Left ventricle myocardium inferior (tissue), 1 donor: ENCODE measurements around the gene ST6GALNAC3. TPM values are rescaled to one million over a fixed set of nuclear protein-coding genes. Genes with fewer than 3 reads are reported as not detected.

Experiments used
- DNase-seq: peaks from one replicate; pipeline ENCODE4 v3.0.0-alpha.2; 2020
- H3K27ac ChIP-seq: fragments of 200-600 bp; replicated peaks from 2 replicates; pipeline ENCODE4 v1.8.0; 2021
- H3K27me3 ChIP-seq: fragments of 200-600 bp; 2 replicates; pipeline ENCODE4 v1.8.0; 2021; ENCODE audit warnings: low read depth
- H3K36me3 ChIP-seq: fragments of 200-600 bp; 2 replicates; pipeline ENCODE4 v1.8.0; 2021
- H3K4me1 ChIP-seq: fragments of 200-600 bp; 2 replicates; pipeline ENCODE4 v1.8.0; 2021
- H3K4me3 ChIP-seq: fragments of 200-600 bp; 2 replicates; pipeline ENCODE4 v1.8.0; 2021; ENCODE audit warnings: mild to moderate bottlenecking, moderate library complexity
- H3K9me3 ChIP-seq: fragments of 200-600 bp; replicated peaks from 2 replicates; pipeline ENCODE4 v1.8.0; 2021
- CTCF ChIP-seq: fragments of 200-600 bp; IDR thresholded peaks from 2 replicates; pipeline ENCODE4 v1.8.0; 2021; ENCODE audit warnings: antibody characterized with exemption, mild to moderate bottlenecking, borderline replicate concordance
- intact Hi-C: fragments of 100-400 bp; cut with micrococcal nuclease; formaldehyde crosslinking; loops from one replicate; pipeline ENCODE4 v1.11.0; 2022
- total RNA-seq: library from RNA; stranded (reverse); fragmentation: NEBNext Ultra II Directional; extraction: Animal tissue kit (Norgen Biotek cat#: 25700); gene quantifications from one replicate; pipeline ENCODE4 v1.2.1, GENCODE V29; 2021
- donor health status: DM: no; HTN: yes; CAD: no; lungs with severe emphysema.

ST6GALNAC3 gene
- total RNA-seq, 1 donor from 2014 or later, result 4.5 TPM

GRCh38 chr1:76154206-76154956, 79.8 kb downstream of the ST6GALNAC3 start:
- peaks cover under 1% of the 10 kb centered on the region for H3K27me3 ChIP-seq
- H3K27ac ChIP-seq, result peak overlapping the region; percentile 69
- no peaks in the 10 kb centered on the region for H3K9me3 ChIP-seq
- no peaks in the 10 kb centered on the region for H3K36me3 ChIP-seq
- peak; percentile 62 for DNase-seq
- peak; percentile 97 for TF ChIP-seq CTCF
- H3K4me3 ChIP-seq, result peak overlapping the region; percentile 55
- intact Hi-C loops, result loop anchor here (10.0 kb wide), 1 partner anchor 970 kb away; no protein-coding TSS in a partner anchor
- peaks cover 29% of the 10 kb centered on the region for H3K4me1 ChIP-seq

- Histone ChIP-seq H3K36me3 (no peaks in the 10 kb centered on the region), H3K4me3 (no peak overlapping the region), H3K27me3 (no peaks in the 10 kb centered on the region), H3K9me3 (no peaks in the 10 kb centered on the region), H3K27ac (no peak overlapping the region), H3K4me1 (peaks cover 16% of the 10 kb centered on the region)
- intact Hi-C loops, result loop anchor here (10.0 kb wide), 1 partner anchor 968 kb away; no protein-coding TSS in a partner anchor
- DNase-seq, result no peak
- no peak for TF ChIP-seq CTCF
These were observed 82.4 kb downstream of the ST6GALNAC3 start for GRCh38 chr1:76156987-76157386.

GRCh38 chr1:76158126-76158525, 83.6 kb downstream of the ST6GALNAC3 start:
- Histone ChIP-seq H3K4me3 (no peak overlapping the region), H3K36me3 (no peaks in the 10 kb centered on the region), H3K27me3 (no peaks in the 10 kb centered on the region), H3K4me1 (peaks cover 16% of the 10 kb centered on the region), H3K9me3 (no peaks in the 10 kb centered on the region), H3K27ac (no peak overlapping the region)
- no peak for TF ChIP-seq CTCF
- no peak for DNase-seq
- intact Hi-C loops, result loop anchor here (10.0 kb wide), 1 partner anchor 967 kb away; no protein-coding TSS in a partner anchor

- Histone ChIP-seq H3K36me3 (no peaks in the 10 kb centered on the region), H3K9me3 (no peaks in the 10 kb centered on the region), H3K27ac (no peak overlapping the region), H3K4me3 (no peak overlapping the region), H3K4me1 (peaks cover 3% of the 10 kb centered on the region), H3K27me3 (no peaks in the 10 kb centered on the region)
- DNase-seq, result no peak
- no peak for TF ChIP-seq CTCF
- intact Hi-C loops, result no loop called here
These were observed 85.7 kb downstream of the ST6GALNAC3 start for GRCh38 chr1:76160225-76160624.

- Histone ChIP-seq H3K27ac (no peak overlapping the region), H3K9me3 (peaks cover under 1% of the 10 kb centered on the region), H3K4me3 (no peak overlapping the region), H3K27me3 (no peaks in the 10 kb centered on the region), H3K4me1 (no peaks in the 10 kb centered on the region), H3K36me3 (no peaks in the 10 kb centered on the region)
- intact Hi-C loops, result no loop called here
- no peak for TF ChIP-seq CTCF
- no peak for DNase-seq
These were observed 86.9 kb downstream of the ST6GALNAC3 start for GRCh38 chr1:76161451-76161850.
